ENCODE results near the gene CTSW.

CTSW gene

GRCh38 chr11:65919573-65920371, 40.1 kb downstream of the CTSW start:
- DNase-seq (ENCODE audit: low read depth in 3 of 3, low spot score in 1 of 3): peak in 1 of 3 donors; percentile 40

- no peak for DNase-seq (ENCODE audit: low read depth in 3 of 3, low spot score in 1 of 3)
Observed at GRCh38 chr11:65920372-65920802, 40.8 kb downstream of the CTSW start.

DNA sequence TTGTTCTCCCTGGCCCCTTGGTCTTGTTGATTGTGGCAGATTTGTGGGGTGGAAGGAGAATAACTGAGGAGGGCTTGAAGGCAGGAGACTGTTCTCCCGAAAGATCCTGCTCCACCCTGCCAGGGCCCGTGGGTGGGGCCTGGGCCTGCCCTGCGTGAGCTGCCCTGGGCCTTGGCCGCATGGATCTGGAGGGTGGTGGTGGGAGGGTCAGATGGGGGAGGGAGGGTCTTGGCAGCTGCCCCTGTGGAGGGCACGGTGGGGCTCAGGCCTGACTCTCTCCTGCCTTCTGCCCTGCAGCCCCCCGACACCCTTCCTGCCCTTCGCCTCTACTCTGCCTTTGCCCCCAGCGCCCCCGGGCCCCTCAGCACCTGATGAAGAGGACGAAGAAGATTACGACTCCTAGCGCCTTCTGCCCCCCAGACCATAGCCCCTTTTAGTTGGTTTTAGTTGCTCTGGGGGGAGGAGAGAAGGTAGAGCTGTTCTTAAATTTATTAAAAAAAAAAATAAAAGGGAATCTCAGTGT, 41.5 kb downstream of the CTSW start:
- DNase-seq (ENCODE audit: low read depth in 3 of 3, low spot score in 1 of 3): no peak

DNA sequence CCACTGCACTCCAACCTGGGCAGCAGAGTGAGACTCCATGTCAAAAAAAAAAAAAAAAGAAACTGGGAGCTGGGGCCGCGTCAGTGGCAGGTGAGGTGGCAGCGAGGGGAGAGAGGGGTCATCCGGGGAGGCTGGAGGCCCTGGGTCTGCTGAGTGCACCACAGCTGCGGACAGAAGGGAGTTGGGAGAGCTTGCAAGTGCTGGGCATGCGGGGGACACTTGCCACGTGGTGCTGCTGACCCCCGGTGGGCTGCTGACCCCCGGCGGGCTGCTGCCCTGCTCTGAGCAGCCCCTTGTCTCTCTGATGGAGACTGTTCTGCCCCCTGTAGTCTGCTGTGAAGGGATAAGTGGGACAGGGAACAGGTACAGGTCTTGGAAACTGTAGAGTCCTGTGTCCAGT, 42.2 kb downstream of the CTSW start:
- no peak for DNase-seq (ENCODE audit: low read depth in 3 of 3, low spot score in 1 of 3)

- no peak for DNase-seq (ENCODE audit: low read depth in 3 of 3, low spot score in 1 of 3)
Observed at GRCh38 chr11:65922565-65922964, 42.9 kb downstream of the CTSW start.

GRCh38 chr11:65925397-65925796, 45.8 kb downstream of the CTSW start:
- no peak for DNase-seq (ENCODE audit: low read depth in 3 of 3, low spot score in 1 of 3)

GRCh38 chr11:65927904-65928397, 48.3 kb downstream of the CTSW start:
- DNase-seq (ENCODE audit: low read depth in 3 of 3, low spot score in 1 of 3): peak; percentile 40 to 52 (median 50)

DNA sequence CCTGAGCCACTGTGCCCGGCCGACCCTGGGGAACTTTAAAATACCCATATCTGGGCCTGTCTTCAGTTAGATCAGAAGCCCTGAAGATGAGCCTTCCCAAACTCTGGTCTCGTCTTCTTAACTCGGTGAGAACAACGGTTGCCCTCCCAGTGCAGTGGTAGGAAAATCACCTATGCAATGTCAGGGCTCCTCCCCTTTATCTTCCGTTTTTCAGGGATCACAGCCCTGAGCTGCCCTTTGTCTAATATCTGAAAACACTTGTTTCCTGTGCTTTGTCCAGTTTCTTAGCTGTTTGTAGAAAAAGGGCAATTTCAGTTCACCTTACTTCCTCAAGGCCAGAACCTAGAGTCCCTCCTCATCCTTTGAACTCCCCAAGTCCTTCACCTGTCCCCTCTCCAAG, 49.0 kb downstream of the CTSW start:
- no peak for DNase-seq (ENCODE audit: low read depth in 3 of 3, low spot score in 1 of 3)

GRCh38 chr11:65931773-65932557, 52.3 kb downstream of the CTSW start:
- no peak for DNase-seq (ENCODE audit: low read depth in 3 of 3, low spot score in 1 of 3)

DNA sequence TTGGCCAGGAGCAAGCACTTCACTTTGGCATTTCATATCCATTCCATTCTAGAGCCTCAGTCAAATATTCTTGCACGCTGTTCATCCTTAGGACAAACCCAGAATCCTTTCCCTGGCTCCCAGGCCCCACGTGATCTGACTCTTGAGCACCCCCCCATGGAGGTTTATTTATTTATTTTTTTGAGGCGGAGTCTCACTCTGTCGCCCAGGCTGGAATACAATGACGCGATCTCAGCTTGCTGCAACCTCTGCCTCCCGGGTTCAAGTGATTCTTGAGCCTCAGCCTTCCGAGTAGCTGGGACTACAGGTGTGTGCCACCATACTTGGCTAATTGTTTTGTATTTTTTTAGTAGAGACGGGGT, 52.9 kb downstream of the CTSW start:
- DNase-seq (ENCODE audit: low read depth in 3 of 3, low spot score in 1 of 3): no peak
